GM12878 (cell line): ENCODE data around the gene WDR18. TPM values are rescaled to one million over a fixed set of nuclear protein-coding genes. Genes with fewer than 3 reads are reported as not detected.

Experiments
- ATAC-seq: fragments of 200-7000 bp; cut with Tn5 transposase; 3 replicates; pipeline ENCODE4 v1.9.1; 2020; ENCODE audit warnings: mild to moderate bottlenecking, moderate library complexity
- BruUV-seq: library from RNA; stranded (reverse); fragments of 400-500 nt; replicated peaks from 2 replicates; lab custom pipeline; 2021; lab: Mats Ljungman, UMichigan
- CTCF ChIA-PET: fragments of 300-600 bp; sonication (Branson Sonifier 250); formaldehyde crosslinking; extraction: SDS; loops from one replicate; lab custom pipeline; 2021; ENCODE audit warnings: inconsistent platforms; lab: Yijun Ruan, JAX
- POLR2A ChIA-PET: fragments of 350-600 bp; formaldehyde crosslinking; extraction: SDS; loops from one replicate; lab custom pipeline; 2021; ENCODE audit warnings: inconsistent platforms; lab: Charles Lee
- RAD21 ChIA-PET: fragments of 300-600 bp; sonication (Branson Sonifier 250); formaldehyde crosslinking; loops from one replicate; lab custom pipeline; 2023; ENCODE audit warnings: antibody characterized with exemption; ENCODE audit not compliant: unreplicated experiment; lab: Charles Lee
- SMC1A ChIA-PET: fragments of 300-600 bp; sonication (Branson Sonifier 250); formaldehyde crosslinking; loops from one replicate; lab custom pipeline; 2023; ENCODE audit not compliant: unreplicated experiment, uncharacterized antibody; lab: Charles Lee
- DNase-seq: peaks from one replicate; pipeline ENCODE4 v3.0.0-alpha.2; 2011; ENCODE audit warnings: low read depth, low spot score
- FAIRE-seq: peaks from 3 replicates; lab custom pipeline; 2011; peaks lifted over from hg19 to GRCh38; lab: Jason Lieb, UNC
- H2AFZ ChIP-seq: 2 replicates; pipeline ENCODE4 v1.6.0; 2011; ENCODE audit warnings: low read depth, low read length, control low read depth; ENCODE audit not compliant: control insufficient read depth
- H3K27ac ChIP-seq: 2 replicates; pipeline ENCODE4 v1.5.1; 2011; ENCODE audit warnings: control low read depth; ENCODE audit not compliant: control insufficient read depth, insufficient read depth
- H3K27me3 ChIP-seq, 2 experiments: replicated peaks in 1 of 2; 2 replicates each; pipeline versions ENCODE4 v1.6.0 to v1.6.1; 2011; ENCODE audit warnings: low read length in 1 of 2; ENCODE audit not compliant: control insufficient read depth in 2 of 2, insufficient read depth in 2 of 2
- H3K36me3 ChIP-seq, 2 experiments: 2 replicates each; pipeline ENCODE4 v1.5.1; 2011; ENCODE audit warnings: low read length in 1 of 2; ENCODE audit not compliant: control insufficient read depth in 2 of 2, insufficient read depth in 2 of 2
- H3K4me1 ChIP-seq: 2 replicates; pipeline ENCODE4 v1.6.1; 2011; ENCODE audit warnings: mild to moderate bottlenecking, low read length, moderate library complexity, mixed read lengths; ENCODE audit not compliant: control insufficient read depth, insufficient read depth
- H3K4me2 ChIP-seq: 2 replicates; pipeline ENCODE4 v1.6.0; 2011; ENCODE audit warnings: control low read depth; ENCODE audit not compliant: control insufficient read depth, insufficient read depth
- H3K4me3 ChIP-seq: fragments of 200-600 bp; sonication (generic); 2 replicates; pipeline ENCODE4 v1.5.1; 2016
- H3K79me2 ChIP-seq: 2 replicates; pipeline ENCODE4 v1.6.0; 2011; ENCODE audit warnings: low read length; ENCODE audit not compliant: control insufficient read depth, insufficient read depth
- H3K9ac ChIP-seq: 2 replicates; pipeline ENCODE4 v1.8.0; 2011; ENCODE audit warnings: low read length, control low read depth, mixed read lengths; ENCODE audit not compliant: control insufficient read depth, insufficient read depth
- H3K9me3 ChIP-seq: replicated peaks from 3 replicates; pipeline ENCODE4 v1.5.1; 2011; ENCODE audit warnings: mild to moderate bottlenecking, low read length; ENCODE audit not compliant: control insufficient read depth, insufficient read depth
- H4K20me1 ChIP-seq: 2 replicates; pipeline ENCODE4 v1.6.0; 2011; ENCODE audit not compliant: control insufficient read depth, insufficient read depth
- BRCA1 ChIP-seq: IDR thresholded peaks from 2 replicates; pipeline ENCODE4 v1.6.1; 2011; ENCODE audit warnings: low read depth, low read length, improper control_type of control experiment
- EZH2 ChIP-seq: IDR thresholded peaks from 2 replicates; pipeline ENCODE4 v1.6.1; 2012; ENCODE audit warnings: low read depth, mild to moderate bottlenecking, control low read depth, inconsistent platforms, low read length, borderline replicate concordance; ENCODE audit not compliant: control insufficient read depth
- GABPA ChIP-seq: IDR thresholded peaks from 2 replicates; pipeline ENCODE4 v1.6.1; 2014; ENCODE audit warnings: antibody characterized with exemption, low read depth, mild to moderate bottlenecking, inconsistent platforms
- HDAC2 ChIP-seq: fragments of 200-600 bp; sonication (generic); IDR thresholded peaks from 2 replicates; pipeline ENCODE4 v1.6.1; 2017
- MTA2 ChIP-seq: fragments of 450-650 bp; IDR thresholded peaks from 2 replicates; pipeline ENCODE4 v1.6.1; 2016; ENCODE audit warnings: low read depth, mild to moderate bottlenecking, moderate library complexity
- MYC ChIP-seq: IDR thresholded peaks from 2 replicates; pipeline ENCODE4 v1.6.1; 2011; ENCODE audit warnings: mild to moderate bottlenecking, low read length, moderate library complexity, inconsistent platforms; ENCODE audit not compliant: insufficient read depth, insufficient replicate concordance, insufficient read length, severe bottlenecking
- RB1 ChIP-seq: fragments of 450-650 bp; formaldehyde crosslinking; IDR thresholded peaks from 2 replicates; pipeline ENCODE4 v1.6.1; 2017; ENCODE audit warnings: mild to moderate bottlenecking, borderline replicate concordance
- RBBP5 ChIP-seq: fragments of 200-600 bp; sonication (generic); conservative IDR thresholded peaks from 2 replicates; pipeline ENCODE4 v1.6.1; 2016
- SP1 ChIP-seq: IDR thresholded peaks from one replicate; pipeline ENCODE4 v1.6.1; 2011; ENCODE audit warnings: low read depth, low read length
- YBX1 ChIP-seq: fragments of 450-650 bp; IDR thresholded peaks from 2 replicates; pipeline ENCODE4 v1.6.1; 2016; ENCODE audit warnings: antibody characterized with exemption
- ZNF274 ChIP-seq: IDR thresholded peaks from one replicate; pipeline ENCODE4 v1.8.0; 2011; ENCODE audit not compliant: insufficient read length, insufficient read depth
- WGBS: methylation state at CpG from one replicate; pipeline ENCODE4 v1.1.6; 2016; ENCODE audit warnings: low lambda C conversion rate; ENCODE audit not compliant: insufficient replicate concordance, insufficient coverage; ENCODE audit errors: missing lambda C conversion rate; 5-methylcytosine and 5-hydroxymethylcytosine counted together
- in situ Hi-C: fragments of 300-500 bp; cut with MboI; formaldehyde crosslinking; loops from 9 replicates; pipeline ENCODE4 v1.14.3; 2018; ENCODE audit warnings: mixed read lengths
- intact Hi-C: fragments of 100-400 bp; cut with micrococcal nuclease; formaldehyde crosslinking; loops from one replicate; pipeline ENCODE4 v1.14.2; 2022; ENCODE audit not compliant: unreplicated experiment
- polyA plus RNA-seq, 11 experiments: library from polyadenylated mRNA; depleted of rRNA in 4 of 11; unstranded in 6 of 11; stranded (reverse) in 5 of 11; fragments of >200 nt; fragmentation: Nextera tagmentation in 4 of 11; fragmentation: Illumina TruSeq in 1 of 11; extraction: Ambion mirVana in 4 of 11; extraction: Trizol in 1 of 11; gene quantifications; 1 replicate in 1 of 11; 2 replicates in 10 of 11; pipeline versions ENCODE4 v1.2.1 to v1.2.3, GENCODE V29; 2011 to 2016; ENCODE audit warnings: inconsistent platforms in 2 of 11, missing spikeins in 2 of 11, low read depth in 1 of 11
- small RNA-seq: library from RNA; depleted of rRNA; stranded (forward); fragments of <200 nt; gene quantifications from one replicate; pipeline ENCODE3, GENCODE V24; 2014
- total RNA-seq, 4 experiments: library from RNA; depleted of rRNA in 3 of 4; stranded (reverse); fragments of >200 nt in 3 of 4; fragmentation: Illumina TruSeq in 1 of 4; extraction: Trizol in 1 of 4; gene quantifications; 2 replicates each; pipeline versions ENCODE4 v1.2.1 to v1.2.3, GENCODE V29; 2013 to 2021
- TF ChIP-seq, protein P1 (sequence below): fragments of 450-650 bp; IDR thresholded peaks from 2 replicates; pipeline ENCODE4 v1.6.1; 2017; ENCODE audit warnings: mild to moderate bottlenecking, moderate library complexity

Gene WDR18
- total and polyA plus RNA-seq, 10 of the 15 experiments (the other 5 are each of a cell fraction or from before 2014, with no cell fraction given): 3.0 to 206 (median 62.3) TPM

DNA sequence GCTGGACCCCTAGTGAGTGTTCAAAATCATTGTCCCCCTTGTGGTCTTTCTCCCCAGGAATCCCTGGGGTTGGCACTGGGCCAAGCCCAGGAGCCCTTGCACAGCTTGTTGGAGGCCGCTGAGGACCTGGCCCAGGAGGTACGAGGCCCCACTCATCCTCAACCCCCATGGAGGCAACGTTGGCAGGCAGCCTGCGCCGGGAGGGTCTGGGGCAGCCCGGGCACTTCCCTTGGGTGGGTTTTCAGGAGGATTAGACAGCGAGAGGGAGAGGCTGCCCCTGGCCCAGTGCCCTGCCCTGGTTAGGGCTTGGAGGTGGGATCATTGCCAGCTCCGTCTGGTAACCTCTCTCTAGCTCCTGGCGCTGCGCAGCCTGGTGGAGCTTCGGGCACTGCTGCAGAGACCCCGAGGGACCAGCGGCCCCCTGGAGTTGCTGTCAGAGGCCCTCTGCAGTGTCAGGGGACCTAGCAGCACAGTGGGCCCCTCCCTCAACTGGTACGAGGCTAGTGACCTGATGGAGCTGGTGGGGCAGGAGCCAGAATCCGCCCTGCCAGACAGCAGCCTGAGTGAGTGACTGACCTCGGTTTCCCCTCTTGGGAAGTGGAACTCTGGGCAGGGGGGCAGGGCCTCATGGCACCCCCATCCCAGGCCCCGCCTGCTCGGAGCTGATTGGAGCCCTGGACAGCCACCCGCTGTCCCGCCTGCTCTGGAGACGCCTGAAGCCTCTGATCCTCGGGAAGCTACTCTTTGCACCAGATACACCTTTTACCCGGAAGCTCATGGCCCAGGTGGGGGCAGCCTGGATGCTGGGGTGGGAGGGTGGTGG is 58.8 kb downstream of the WDR18 start:
- no TSS peak for BruUV-seq
- no peak overlapping the region for H3K27ac ChIP-seq
- in situ Hi-C loops: no loop called here
- no peak overlapping the region for H3K4me3 ChIP-seq
- H2AFZ ChIP-seq: no peak overlapping the region
- SMC1A ChIA-PET: no interaction called here
- H3K4me1 ChIP-seq: peaks cover 20% of the 10 kb centered on the region
- H3K9me3 ChIP-seq: no peaks in the 10 kb centered on the region
- 0 out of 2 replicates have a peak, but pooled peaks cover 3% of the 10 kb centered on the region for H3K79me2 ChIP-seq
- CTCF ChIA-PET: no interaction called here
- no peak for DNase-seq
- no peaks in the 10 kb centered on the region for H4K20me1 ChIP-seq
- TF ChIP-seq, protein P1, sequence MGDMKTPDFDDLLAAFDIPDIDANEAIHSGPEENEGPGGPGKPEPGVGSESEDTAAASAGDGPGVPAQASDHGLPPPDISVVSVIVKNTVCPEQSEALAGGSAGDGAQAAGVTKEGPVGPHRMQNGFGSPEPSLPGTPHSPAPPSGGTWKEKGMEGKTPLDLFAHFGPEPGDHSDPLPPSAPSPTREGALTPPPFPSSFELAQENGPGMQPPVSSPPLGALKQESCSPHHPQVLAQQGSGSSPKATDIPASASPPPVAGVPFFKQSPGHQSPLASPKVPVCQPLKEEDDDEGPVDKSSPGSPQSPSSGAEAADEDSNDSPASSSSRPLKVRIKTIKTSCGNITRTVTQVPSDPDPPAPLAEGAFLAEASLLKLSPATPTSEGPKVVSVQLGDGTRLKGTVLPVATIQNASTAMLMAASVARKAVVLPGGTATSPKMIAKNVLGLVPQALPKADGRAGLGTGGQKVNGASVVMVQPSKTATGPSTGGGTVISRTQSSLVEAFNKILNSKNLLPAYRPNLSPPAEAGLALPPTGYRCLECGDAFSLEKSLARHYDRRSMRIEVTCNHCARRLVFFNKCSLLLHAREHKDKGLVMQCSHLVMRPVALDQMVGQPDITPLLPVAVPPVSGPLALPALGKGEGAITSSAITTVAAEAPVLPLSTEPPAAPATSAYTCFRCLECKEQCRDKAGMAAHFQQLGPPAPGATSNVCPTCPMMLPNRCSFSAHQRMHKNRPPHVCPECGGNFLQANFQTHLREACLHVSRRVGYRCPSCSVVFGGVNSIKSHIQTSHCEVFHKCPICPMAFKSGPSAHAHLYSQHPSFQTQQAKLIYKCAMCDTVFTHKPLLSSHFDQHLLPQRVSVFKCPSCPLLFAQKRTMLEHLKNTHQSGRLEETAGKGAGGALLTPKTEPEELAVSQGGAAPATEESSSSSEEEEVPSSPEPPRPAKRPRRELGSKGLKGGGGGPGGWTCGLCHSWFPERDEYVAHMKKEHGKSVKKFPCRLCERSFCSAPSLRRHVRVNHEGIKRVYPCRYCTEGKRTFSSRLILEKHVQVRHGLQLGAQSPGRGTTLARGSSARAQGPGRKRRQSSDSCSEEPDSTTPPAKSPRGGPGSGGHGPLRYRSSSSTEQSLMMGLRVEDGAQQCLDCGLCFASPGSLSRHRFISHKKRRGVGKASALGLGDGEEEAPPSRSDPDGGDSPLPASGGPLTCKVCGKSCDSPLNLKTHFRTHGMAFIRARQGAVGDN: no peak
- TF ChIP-seq MYC: no peak
- TF ChIP-seq EZH2: no peak
- no peak for TF ChIP-seq YBX1
- no peak for TF ChIP-seq HDAC2
- no peak for TF ChIP-seq SP1
- no peak for TF ChIP-seq GABPA
- TF ChIP-seq RB1: no peak
- no peak for TF ChIP-seq MTA2
- TF ChIP-seq ZNF274: no peak
- TF ChIP-seq BRCA1: no peak
- no peak for TF ChIP-seq RBBP5
- TF ChIP-seq, all 136 proteins: peak for 0
- intact Hi-C loops: no loop called here
- RAD21 ChIA-PET: no interaction called here
- no peak for FAIRE-seq
- no peak overlapping the region for H3K4me2 ChIP-seq
- H3K27me3 ChIP-seq: no peaks in the 10 kb centered on the region
- no peak for ATAC-seq
- WGBS: 73% methylated on average over 23 of the region's 23 CpGs
- POLR2A ChIA-PET: interaction anchor here (0.5 to 1.0 kb wide), 4 partner anchors 14 to 161 kb away, joined by 3 read pairs; partner anchors contain the start of gene ARHGAP45
- H3K9ac ChIP-seq: no peak overlapping the region
- H3K36me3 ChIP-seq: peaks cover 0 to 1% of the 10 kb centered on the region in 2 experiments; a peak in 1 of 4 replicates

Small RNAs within 50 kb of the gene (small RNA-seq; reads per million reads assigned to genes)
- gene RNU6-2: 3.5 reads per million, percentile 80 among the genes with 10 or more reads in this experiment

Other genes starting within 250 kb of the WDR18 start
Only the 7 nearest of the 22 such genes appear.
- 0.60 and 2.7 TPM in 2 replicates for gene KISS1R, start 67.0 kb upstream of the WDR18 start, total RNA-seq (2014; rRNA removed)
- not detected in 2 replicates for gene KISS1R, start 67.0 kb upstream of the WDR18 start, total RNA-seq (2014; rRNA removed; fragmentation: Illumina TruSeq; extraction: Trizol)
- gene KISS1R, start 67.0 kb upstream of the WDR18 start, total RNA-seq (2021): 1.8 TPM in 2 replicates
- 1.6 and 2.8 TPM in 2 replicates for gene KISS1R, start 67.0 kb upstream of the WDR18 start, polyA plus RNA-seq (2011; rRNA removed)
- gene KISS1R, start 67.0 kb upstream of the WDR18 start, polyA plus RNA-seq (2014; fragmentation: Illumina TruSeq; extraction: Trizol): not detected in 2 replicates
- under 1 TPM in 1 of 2 experiments, not detected in 1; 0.13 TPM for gene KISS1R, start 67.0 kb upstream of the WDR18 start, polyA plus RNA-seq (2014; fragmentation: Nextera tagmentation; extraction: Ambion mirVana)
- gene KISS1R, start 67.0 kb upstream of the WDR18 start, polyA plus RNA-seq (2014; rRNA removed): 0.83 and 2.1 TPM in 2 replicates
- gene KISS1R, start 67.0 kb upstream of the WDR18 start, polyA plus RNA-seq (2016; fragmentation: Nextera tagmentation; extraction: Ambion mirVana): 1 to 10 TPM in 1 of 2 experiments, under 1 TPM in 1; 0.14 to 1.4 TPM
- gene ARID3A, start 58.3 kb upstream of the WDR18 start, total RNA-seq (2014; rRNA removed): 30.2 and 34.2 TPM in 2 replicates
- 18.3 and 23.6 TPM in 2 replicates for gene ARID3A, start 58.3 kb upstream of the WDR18 start, total RNA-seq (2014; rRNA removed; fragmentation: Illumina TruSeq; extraction: Trizol)
- 68.3 and 70.0 TPM in 2 replicates for gene ARID3A, start 58.3 kb upstream of the WDR18 start, total RNA-seq (2021)
- gene ARID3A, start 58.3 kb upstream of the WDR18 start, polyA plus RNA-seq (2011; rRNA removed): 6.5 and 17.1 TPM in 2 replicates
- gene ARID3A, start 58.3 kb upstream of the WDR18 start, polyA plus RNA-seq (2014; fragmentation: Illumina TruSeq; extraction: Trizol): 5.7 and 16.3 TPM in 2 replicates
- gene ARID3A, start 58.3 kb upstream of the WDR18 start, polyA plus RNA-seq (2014; fragmentation: Nextera tagmentation; extraction: Ambion mirVana): 1 to 10 TPM in 1 of 2 experiments, under 1 TPM in 1; 0.76 to 1.6 TPM
- 37.0 and 45.1 TPM in 2 replicates for gene ARID3A, start 58.3 kb upstream of the WDR18 start, polyA plus RNA-seq (2014; rRNA removed)
- 1 to 10 TPM; 8.9 to 9.6 TPM for gene ARID3A, start 58.3 kb upstream of the WDR18 start, polyA plus RNA-seq (2016; fragmentation: Nextera tagmentation; extraction: Ambion mirVana)
- not detected in 2 replicates for gene GRIN3B, start 16.1 kb downstream of the WDR18 start, total RNA-seq (2014; rRNA removed)
- not detected in 2 replicates for gene GRIN3B, start 16.1 kb downstream of the WDR18 start, total RNA-seq (2014; rRNA removed; fragmentation: Illumina TruSeq; extraction: Trizol)
- 0.15 TPM in 1 of 2 replicates, not detected in the other for gene GRIN3B, start 16.1 kb downstream of the WDR18 start, total RNA-seq (2021)
- not detected in 2 replicates for gene GRIN3B, start 16.1 kb downstream of the WDR18 start, polyA plus RNA-seq (2011; rRNA removed)
- not detected in 2 replicates for gene GRIN3B, start 16.1 kb downstream of the WDR18 start, polyA plus RNA-seq (2014; fragmentation: Illumina TruSeq; extraction: Trizol)
- not detected for gene GRIN3B, start 16.1 kb downstream of the WDR18 start, polyA plus RNA-seq (2014; fragmentation: Nextera tagmentation; extraction: Ambion mirVana)
- gene GRIN3B, start 16.1 kb downstream of the WDR18 start, polyA plus RNA-seq (2014; rRNA removed): not detected in 2 replicates
- gene GRIN3B, start 16.1 kb downstream of the WDR18 start, polyA plus RNA-seq (2016; fragmentation: Nextera tagmentation; extraction: Ambion mirVana): not detected
- gene TMEM259, start 36.8 kb downstream of the WDR18 start, total RNA-seq (2014; rRNA removed): 120 and 143 TPM in 2 replicates
- 28.6 and 32.3 TPM in 2 replicates for gene TMEM259, start 36.8 kb downstream of the WDR18 start, total RNA-seq (2014; rRNA removed; fragmentation: Illumina TruSeq; extraction: Trizol)
- gene TMEM259, start 36.8 kb downstream of the WDR18 start, total RNA-seq (2021): 144 and 155 TPM in 2 replicates
- 35.7 and 77.7 TPM in 2 replicates for gene TMEM259, start 36.8 kb downstream of the WDR18 start, polyA plus RNA-seq (2011; rRNA removed)
- 10.5 and 33.2 TPM in 2 replicates for gene TMEM259, start 36.8 kb downstream of the WDR18 start, polyA plus RNA-seq (2014; fragmentation: Illumina TruSeq; extraction: Trizol)
- under 1 TPM; 0.43 to 0.86 TPM for gene TMEM259, start 36.8 kb downstream of the WDR18 start, polyA plus RNA-seq (2014; fragmentation: Nextera tagmentation; extraction: Ambion mirVana)
- 184 and 247 TPM in 2 replicates for gene TMEM259, start 36.8 kb downstream of the WDR18 start, polyA plus RNA-seq (2014; rRNA removed)
- gene TMEM259, start 36.8 kb downstream of the WDR18 start, polyA plus RNA-seq (2016; fragmentation: Nextera tagmentation; extraction: Ambion mirVana): 10 to 100 TPM; 54.4 to 69.6 TPM
- not detected in 2 replicates for gene RNU6-2, start 37.2 kb downstream of the WDR18 start, total RNA-seq (2014; rRNA removed)
- not detected in 2 replicates for gene RNU6-2, start 37.2 kb downstream of the WDR18 start, total RNA-seq (2014; rRNA removed; fragmentation: Illumina TruSeq; extraction: Trizol)
- gene RNU6-2, start 37.2 kb downstream of the WDR18 start, total RNA-seq (2021): not detected in 2 replicates
- not detected in 2 replicates for gene RNU6-2, start 37.2 kb downstream of the WDR18 start, polyA plus RNA-seq (2011; rRNA removed)
- not detected in 2 replicates for gene RNU6-2, start 37.2 kb downstream of the WDR18 start, polyA plus RNA-seq (2014; fragmentation: Illumina TruSeq; extraction: Trizol)
- gene RNU6-2, start 37.2 kb downstream of the WDR18 start, polyA plus RNA-seq (2014; fragmentation: Nextera tagmentation; extraction: Ambion mirVana): not detected
- not detected in 2 replicates for gene RNU6-2, start 37.2 kb downstream of the WDR18 start, polyA plus RNA-seq (2014; rRNA removed)
- not detected for gene RNU6-2, start 37.2 kb downstream of the WDR18 start, polyA plus RNA-seq (2016; fragmentation: Nextera tagmentation; extraction: Ambion mirVana)
- 154 and 195 TPM in 2 replicates for gene CNN2, start 42.3 kb downstream of the WDR18 start, total RNA-seq (2014; rRNA removed)
- gene CNN2, start 42.3 kb downstream of the WDR18 start, total RNA-seq (2014; rRNA removed; fragmentation: Illumina TruSeq; extraction: Trizol): 95.8 and 115 TPM in 2 replicates
- 289 and 311 TPM in 2 replicates for gene CNN2, start 42.3 kb downstream of the WDR18 start, total RNA-seq (2021)
- 28.6 and 54.2 TPM in 2 replicates for gene CNN2, start 42.3 kb downstream of the WDR18 start, polyA plus RNA-seq (2011; rRNA removed)
- gene CNN2, start 42.3 kb downstream of the WDR18 start, polyA plus RNA-seq (2014; fragmentation: Illumina TruSeq; extraction: Trizol): 60.1 and 168 TPM in 2 replicates
- gene CNN2, start 42.3 kb downstream of the WDR18 start, polyA plus RNA-seq (2014; fragmentation: Nextera tagmentation; extraction: Ambion mirVana): 10 to 100 TPM; 34.7 to 42.5 TPM
- 177 and 213 TPM in 2 replicates for gene CNN2, start 42.3 kb downstream of the WDR18 start, polyA plus RNA-seq (2014; rRNA removed)
- 100 to 1,000 TPM; 269 to 273 TPM for gene CNN2, start 42.3 kb downstream of the WDR18 start, polyA plus RNA-seq (2016; fragmentation: Nextera tagmentation; extraction: Ambion mirVana)
- gene ABCA7, start 55.8 kb downstream of the WDR18 start, total RNA-seq (2014; rRNA removed): 14.9 and 18.1 TPM in 2 replicates
- 5.6 and 7.6 TPM in 2 replicates for gene ABCA7, start 55.8 kb downstream of the WDR18 start, total RNA-seq (2014; rRNA removed; fragmentation: Illumina TruSeq; extraction: Trizol)
- 38.7 and 49.5 TPM in 2 replicates for gene ABCA7, start 55.8 kb downstream of the WDR18 start, total RNA-seq (2021)
- 3.3 and 5.5 TPM in 2 replicates for gene ABCA7, start 55.8 kb downstream of the WDR18 start, polyA plus RNA-seq (2011; rRNA removed)
- gene ABCA7, start 55.8 kb downstream of the WDR18 start, polyA plus RNA-seq (2014; fragmentation: Illumina TruSeq; extraction: Trizol): 4.6 and 11.4 TPM in 2 replicates
- 1 to 10 TPM; 1.0 to 2.9 TPM for gene ABCA7, start 55.8 kb downstream of the WDR18 start, polyA plus RNA-seq (2014; fragmentation: Nextera tagmentation; extraction: Ambion mirVana)
- 26.9 and 36.5 TPM in 2 replicates for gene ABCA7, start 55.8 kb downstream of the WDR18 start, polyA plus RNA-seq (2014; rRNA removed)
- 10 to 100 TPM; 22.0 to 22.1 TPM for gene ABCA7, start 55.8 kb downstream of the WDR18 start, polyA plus RNA-seq (2016; fragmentation: Nextera tagmentation; extraction: Ambion mirVana)